Skeletal muscle tissue (tissue), 4 donors: ENCODE measurements around the gene AFAP1. TPM values are rescaled to one million over a fixed set of nuclear protein-coding genes. Genes with fewer than 3 reads are reported as not detected.

ENCODE experiments used
- H3K27ac ChIP-seq: one replicate; pipeline ENCODE4 v1.7.0; 2013; ENCODE audit warnings: mild to moderate bottlenecking, low read depth, low read length, inconsistent platforms
- H3K27me3 ChIP-seq, 3 donors: one replicate each; pipeline ENCODE4 v1.7.0; 2013; ENCODE audit warnings: low read length in 3 of 3; ENCODE audit not compliant: control insufficient read depth in 3 of 3, insufficient read depth in 3 of 3
- H3K36me3 ChIP-seq, 3 donors: one replicate each; pipeline ENCODE4 v1.7.0; 2013; ENCODE audit warnings: low read length in 3 of 3; ENCODE audit not compliant: control insufficient read depth in 3 of 3, insufficient read depth in 3 of 3
- H3K4me1 ChIP-seq, 3 donors: one replicate each; pipeline ENCODE4 v1.7.0; 2013; ENCODE audit warnings: low read length in 3 of 3, mild to moderate bottlenecking in 3 of 3; ENCODE audit not compliant: control insufficient read depth in 3 of 3, insufficient read depth in 3 of 3
- H3K4me3 ChIP-seq, 3 donors: one replicate each; pipeline ENCODE4 v1.7.0; 2013; ENCODE audit warnings: low read length in 3 of 3
- H3K9ac ChIP-seq, 3 donors: one replicate each; pipeline ENCODE4 v1.7.0; 2013; ENCODE audit warnings: low read length in 3 of 3, mild to moderate bottlenecking in 3 of 3, moderate library complexity in 2 of 3, low read depth in 1 of 3
- H3K9me3 ChIP-seq, 3 donors: one replicate each; pipeline ENCODE4 v1.7.0; 2013; ENCODE audit warnings: low read length in 3 of 3; ENCODE audit not compliant: control insufficient read depth in 3 of 3
- total RNA-seq: library from RNA; depleted of rRNA; stranded (reverse); fragments of >200 nt; gene quantifications from one replicate; pipeline ENCODE4 v1.2.3, GENCODE V29; 2014
- donor health status: Osteomylitis.

Gene AFAP1
- total RNA-seq, 1 donor from 2014 or later, result 29.2 TPM

DNA sequence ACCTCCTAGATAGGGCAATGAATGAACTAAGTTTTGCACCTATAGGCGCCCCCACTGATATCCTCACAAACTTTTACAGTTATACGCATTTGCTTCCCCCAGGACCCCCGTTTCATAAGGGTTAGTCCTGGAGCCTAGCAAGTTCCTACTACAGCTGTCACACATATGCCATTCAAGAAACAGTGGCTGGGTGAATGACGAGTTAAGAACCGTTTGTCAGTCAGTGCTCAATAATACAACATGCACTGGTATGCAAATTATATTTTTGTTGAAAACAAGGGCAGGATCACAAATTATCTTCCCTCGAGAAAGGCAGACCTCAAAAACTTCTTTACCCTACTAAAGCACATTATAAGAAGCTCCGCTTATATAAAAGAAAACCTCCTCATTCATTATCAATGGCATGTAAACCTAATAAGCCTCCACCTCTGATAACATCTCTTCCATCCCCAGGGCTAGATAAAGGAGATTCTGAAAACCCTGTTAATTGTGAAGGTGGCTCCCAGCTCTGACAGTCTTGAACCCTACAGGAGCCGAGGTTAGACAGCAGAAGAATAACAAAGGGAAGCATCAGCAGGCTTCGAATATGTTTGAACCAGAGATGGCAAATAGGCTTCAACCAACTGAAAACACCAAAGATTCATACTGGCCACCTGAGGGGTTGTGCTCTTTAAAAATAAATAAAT, 40.3 kb downstream of the AFAP1 start:
- Histone ChIP-seq H3K36me3 (no peaks in the 10 kb centered on the region), H3K4me1 (peaks cover 5 to 6% (median 6%) of the 10 kb centered on the region in 3 donors), H3K9me3 (no peaks in the 10 kb centered on the region), H3K27me3 (peaks cover 0 to 3% (median 0%) of the 10 kb centered on the region in 3 donors), H3K9ac (no peak overlapping the region), H3K4me3 (no peak overlapping the region), H3K27ac (no peak overlapping the region)

DNA sequence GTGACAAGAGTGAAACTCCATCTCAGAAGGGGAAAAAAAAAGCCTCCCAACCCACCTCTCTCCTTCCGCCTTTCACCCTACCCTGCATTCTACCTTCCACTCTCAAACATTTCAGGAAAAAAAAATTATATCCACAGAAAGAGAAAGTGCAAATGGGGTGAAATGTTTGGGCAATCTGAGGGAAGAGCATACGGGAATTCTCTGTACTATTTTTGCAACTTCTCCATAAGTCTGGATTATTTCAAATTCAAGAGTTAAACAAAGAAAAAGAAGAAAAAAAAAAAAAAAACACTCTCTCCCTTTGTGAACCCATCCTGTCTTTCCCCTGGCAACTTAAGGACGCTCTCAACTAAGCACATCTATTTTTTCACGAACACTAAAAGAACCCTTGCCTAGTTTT, 41.3 kb downstream of the AFAP1 start:
- H3K27ac ChIP-seq, result no peak overlapping the region
- H3K9ac ChIP-seq, result no peak overlapping the region
- H3K9me3 ChIP-seq, result no peaks in the 10 kb centered on the region
- H3K36me3 ChIP-seq, result no peaks in the 10 kb centered on the region
- H3K4me3 ChIP-seq, result no peak overlapping the region
- H3K27me3 ChIP-seq, result peaks cover 0 to 3% (median 0%) of the 10 kb centered on the region in 3 donors
- no peaks in the 10 kb centered on the region for H3K4me1 ChIP-seq

DNA sequence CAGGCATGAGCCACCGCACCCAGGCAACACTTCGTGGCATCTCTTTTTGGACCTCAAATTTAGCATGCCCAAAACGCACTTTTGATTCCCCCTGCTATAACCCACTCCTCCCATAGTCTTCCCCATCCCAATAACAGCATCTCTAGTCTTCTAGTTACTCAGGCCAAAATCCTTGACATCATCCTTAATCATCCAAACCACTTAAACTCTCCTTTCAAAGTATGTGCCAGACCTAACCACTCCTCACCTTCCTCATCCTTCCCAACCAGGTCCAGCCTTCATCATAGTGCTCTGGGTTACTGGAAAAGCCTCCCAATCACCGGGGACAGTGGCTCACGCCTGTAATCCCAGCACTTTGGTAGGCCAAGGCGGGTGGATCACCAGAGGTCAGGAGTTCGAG, 41.9 kb downstream of the AFAP1 start:
- Histone ChIP-seq H3K9me3 (no peaks in the 10 kb centered on the region), H3K36me3 (no peaks in the 10 kb centered on the region), H3K9ac (no peak overlapping the region), H3K27me3 (peaks cover 0 to 3% (median 0%) of the 10 kb centered on the region in 3 donors), H3K4me1 (no peaks in the 10 kb centered on the region), H3K27ac (no peak overlapping the region), H3K4me3 (no peak overlapping the region)

DNA sequence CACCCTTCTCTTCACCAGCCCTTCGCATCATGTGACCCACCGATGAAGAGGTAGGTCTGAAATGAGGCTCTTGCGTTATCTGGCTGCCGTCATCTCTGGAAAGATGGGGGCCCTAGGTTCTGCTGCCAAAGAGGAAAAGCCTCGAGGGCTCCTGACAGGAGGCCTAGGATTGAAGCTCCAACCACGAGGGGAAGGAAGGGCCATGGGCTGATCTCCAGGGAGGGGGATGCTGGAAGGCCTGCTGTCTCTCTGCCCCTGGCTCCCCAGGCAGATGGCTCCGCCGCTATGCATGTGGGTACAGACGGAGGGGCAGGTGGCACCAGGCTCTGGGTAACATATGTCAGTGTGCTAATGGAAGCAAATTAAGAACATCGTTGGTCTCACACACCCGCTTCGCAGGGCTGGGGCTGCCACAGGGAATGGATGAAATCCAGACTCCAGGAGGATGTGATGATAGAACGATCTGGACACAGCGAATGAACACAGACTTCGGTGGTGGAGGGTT, 44.9 kb downstream of the AFAP1 start:
- Histone ChIP-seq H3K4me3 (no peak overlapping the region), H3K9ac (no peak overlapping the region), H3K9me3 (no peaks in the 10 kb centered on the region), H3K27me3 (no peaks in the 10 kb centered on the region), H3K27ac (no peak overlapping the region), H3K36me3 (no peaks in the 10 kb centered on the region), H3K4me1 (peaks cover 0 to 6% (median 0%) of the 10 kb centered on the region in 3 donors)

DNA sequence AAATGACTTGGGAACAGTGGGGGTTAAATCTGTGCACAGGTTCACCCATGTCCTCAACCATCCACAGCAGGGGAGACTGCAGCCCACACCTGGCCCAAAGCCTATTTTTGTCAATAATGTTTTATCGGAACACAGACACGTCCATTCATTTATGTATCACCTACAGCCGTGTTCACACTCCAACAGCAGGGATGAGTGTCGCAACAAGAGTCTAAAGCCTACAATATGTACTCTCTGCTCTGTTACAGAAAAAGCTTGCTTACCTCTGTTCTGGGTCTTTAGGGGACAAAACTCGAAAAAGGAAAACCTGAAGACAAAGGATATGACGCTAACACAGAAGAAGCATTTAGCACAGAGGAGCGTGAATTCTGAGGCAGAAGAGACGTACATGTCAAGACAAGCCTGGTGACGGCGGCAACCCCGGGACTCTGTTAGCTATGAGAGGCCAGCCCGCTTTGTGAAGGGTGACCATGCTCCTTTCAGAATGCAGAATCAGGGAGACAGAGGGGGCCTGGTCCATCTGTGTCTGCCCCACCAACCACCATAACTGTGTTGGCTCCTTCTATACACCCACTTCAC, 45.5 kb downstream of the AFAP1 start:
- H3K27ac ChIP-seq, result no peak overlapping the region
- peaks cover 0 to 6% (median 0%) of the 10 kb centered on the region in 3 donors for H3K4me1 ChIP-seq
- H3K36me3 ChIP-seq, result no peaks in the 10 kb centered on the region
- H3K27me3 ChIP-seq, result no peaks in the 10 kb centered on the region
- H3K4me3 ChIP-seq, result no peak overlapping the region
- H3K9me3 ChIP-seq, result no peaks in the 10 kb centered on the region
- H3K9ac ChIP-seq, result no peak overlapping the region

DNA sequence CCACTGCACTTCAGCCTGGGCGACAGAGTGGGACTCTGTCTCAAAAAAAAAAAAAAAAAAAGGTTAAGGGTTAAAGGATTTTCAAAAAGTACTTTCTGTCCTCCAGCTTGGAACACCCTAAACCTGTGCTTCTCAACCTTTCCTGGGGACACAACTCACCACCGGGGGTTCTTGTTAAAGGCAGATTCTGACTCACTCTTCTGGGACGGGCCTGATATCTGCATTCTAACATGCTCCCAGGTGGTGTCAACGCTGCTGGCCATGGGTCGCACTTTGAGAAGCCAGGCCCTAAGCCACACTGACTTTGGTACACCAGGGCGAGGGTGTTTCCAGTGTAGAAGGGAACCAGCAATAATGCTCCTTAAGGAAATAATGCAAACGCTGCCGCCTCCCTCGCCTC, 46.1 kb downstream of the AFAP1 start:
- no peaks in the 10 kb centered on the region for H3K36me3 ChIP-seq
- H3K4me1 ChIP-seq, result peaks cover 0 to 6% (median 0%) of the 10 kb centered on the region in 3 donors
- no peaks in the 10 kb centered on the region for H3K9me3 ChIP-seq
- H3K27me3 ChIP-seq, result no peaks in the 10 kb centered on the region
- H3K4me3 ChIP-seq, result no peak overlapping the region
- no peak overlapping the region for H3K27ac ChIP-seq
- H3K9ac ChIP-seq, result no peak overlapping the region

DNA sequence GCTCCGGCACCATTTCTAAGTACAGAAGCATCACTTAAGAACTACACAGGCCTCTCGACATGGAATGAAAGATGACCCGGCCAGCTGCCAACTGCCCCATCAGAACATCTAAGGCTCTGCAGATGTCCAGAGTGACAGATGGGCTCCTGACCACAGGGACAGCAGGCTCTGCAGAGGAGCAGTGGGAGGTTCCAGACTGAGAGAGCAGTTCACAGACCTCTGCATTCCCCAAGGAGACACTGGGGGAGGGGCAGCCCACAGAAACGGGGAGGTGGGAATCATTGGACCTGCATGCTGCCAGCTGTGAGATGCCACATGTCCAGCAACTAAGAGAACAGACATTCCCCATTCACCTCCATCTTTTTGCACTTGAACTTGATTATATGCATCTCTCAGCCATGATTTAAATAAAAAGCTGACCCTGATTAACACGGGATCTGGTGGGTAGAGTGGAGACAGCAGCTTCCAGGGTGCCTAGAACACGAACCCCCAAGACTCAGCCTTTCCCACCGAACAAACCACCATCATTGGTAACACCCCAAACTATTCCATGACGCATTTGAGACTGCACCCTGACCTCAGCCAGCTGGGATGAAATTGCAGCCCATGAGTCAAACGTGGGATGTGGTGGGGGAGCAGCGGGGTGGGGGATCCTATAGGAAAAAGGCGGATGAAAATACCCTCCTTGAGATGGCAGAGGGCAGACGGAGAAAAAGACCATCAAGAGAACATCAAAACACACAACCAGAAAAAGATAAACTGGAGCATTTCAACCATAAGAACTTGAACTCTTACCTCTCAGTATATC, 47.2 kb downstream of the AFAP1 start:
- peaks cover 0 to 6% (median 0%) of the 10 kb centered on the region in 3 donors for H3K4me1 ChIP-seq
- no peak overlapping the region for H3K27ac ChIP-seq
- H3K4me3 ChIP-seq, result no peak overlapping the region
- H3K9me3 ChIP-seq, result no peaks in the 10 kb centered on the region
- no peaks in the 10 kb centered on the region for H3K36me3 ChIP-seq
- no peaks in the 10 kb centered on the region for H3K27me3 ChIP-seq
- H3K9ac ChIP-seq, result no peak overlapping the region

DNA sequence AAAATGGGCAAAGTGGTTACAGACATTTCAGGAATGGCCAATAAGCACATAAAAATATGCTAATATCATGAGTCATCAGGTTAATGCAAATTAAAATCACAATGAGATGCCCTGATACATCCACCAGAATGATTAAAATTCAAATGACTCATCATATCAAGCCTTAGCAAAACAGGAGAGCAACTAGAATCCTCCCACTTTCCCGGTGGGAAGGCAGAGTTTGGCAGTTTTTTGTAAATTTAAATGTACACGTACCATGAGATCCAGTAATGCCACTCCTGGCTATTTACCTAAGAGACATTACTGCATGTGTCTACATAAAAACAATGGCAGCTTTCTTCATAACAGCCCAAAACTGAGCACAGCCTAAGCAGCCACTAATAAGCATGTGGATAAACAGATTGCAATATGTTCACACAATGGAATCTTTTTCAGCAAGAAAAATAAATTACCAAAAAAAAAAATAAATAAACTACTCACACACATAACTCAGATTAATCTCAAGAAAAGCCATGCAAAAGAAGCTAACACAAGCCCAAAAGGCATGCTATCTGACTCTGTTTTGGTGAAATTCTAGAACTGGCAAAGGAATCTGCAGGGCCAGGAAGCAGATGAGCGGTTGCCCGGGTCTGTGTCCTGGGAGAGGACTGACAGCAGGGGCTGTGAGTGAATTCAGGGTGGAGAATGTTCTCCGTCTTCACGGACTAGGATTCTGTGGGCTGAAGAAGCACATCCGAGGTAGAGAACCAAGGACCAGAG, 48.8 kb downstream of the AFAP1 start:
- Histone ChIP-seq H3K27me3 (no peaks in the 10 kb centered on the region), H3K4me1 (peaks cover 0 to 7% (median 0%) of the 10 kb centered on the region in 3 donors), H3K9ac (no peak overlapping the region), H3K4me3 (no peak overlapping the region), H3K36me3 (no peaks in the 10 kb centered on the region), H3K27ac (no peak overlapping the region), H3K9me3 (no peaks in the 10 kb centered on the region)

DNA sequence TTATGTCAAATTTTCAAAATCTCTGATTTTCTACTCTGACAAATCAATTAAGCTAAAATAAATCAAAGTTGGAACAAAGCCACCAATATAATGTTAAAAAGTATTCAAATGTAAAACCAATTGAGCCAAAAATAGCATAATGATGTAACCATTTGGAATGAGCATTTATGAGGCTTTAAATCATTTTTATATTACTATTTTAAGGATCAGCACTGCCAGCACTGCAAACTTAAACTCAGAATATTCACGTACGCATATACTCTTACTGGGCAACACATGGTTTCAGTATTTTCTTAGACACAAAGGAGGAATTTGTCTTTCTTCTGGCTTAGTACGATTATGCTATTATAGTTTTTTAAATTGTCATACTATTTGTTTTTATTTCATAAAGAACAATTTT, 52.2 kb downstream of the AFAP1 start:
- no peak overlapping the region for H3K27ac ChIP-seq
- H3K27me3 ChIP-seq, result no peaks in the 10 kb centered on the region

More for the DNA sequence above, 52.2 kb downstream of the AFAP1 start:
- H3K4me3 ChIP-seq, result no peak overlapping the region
- H3K36me3 ChIP-seq, result no peaks in the 10 kb centered on the region
- H3K9me3 ChIP-seq, result no peaks in the 10 kb centered on the region
- peaks cover 0 to 7% (median 0%) of the 10 kb centered on the region in 3 donors for H3K4me1 ChIP-seq
- H3K9ac ChIP-seq, result no peak overlapping the region
